IPS-15b (cell line): ENCODE measurements around the gene ANKRD13A.

Experiments used
- H3K27me3 ChIP-seq: one replicate; pipeline ENCODE4 v1.6.1; 2013; ENCODE audit warnings: low read length; ENCODE audit not compliant: control insufficient read depth, insufficient read depth
- H3K36me3 ChIP-seq: one replicate; pipeline ENCODE4 v1.6.1; 2013; ENCODE audit warnings: low read length; ENCODE audit not compliant: control insufficient read depth, insufficient read depth
- H3K4me1 ChIP-seq: one replicate; pipeline ENCODE4 v1.6.1; 2013; ENCODE audit warnings: mild to moderate bottlenecking, low read length; ENCODE audit not compliant: control insufficient read depth, insufficient read depth
- H3K4me3 ChIP-seq: one replicate; pipeline ENCODE4 v1.5.1; 2013; ENCODE audit warnings: low read depth, low read length
- H3K9ac ChIP-seq: one replicate; pipeline ENCODE4 v1.6.1; 2013; ENCODE audit warnings: low read depth, mild to moderate bottlenecking, low read length
- H3K9me3 ChIP-seq: one replicate; pipeline ENCODE4 v1.6.1; 2013; ENCODE audit warnings: mild to moderate bottlenecking, low read length; ENCODE audit not compliant: control insufficient read depth, insufficient read depth

ANKRD13A gene

GRCh38 chr12:109998904-109999648 lies at the start of gene ANKRD13A:
Gene ANKRD13A, plus strand, starts transcription at chr12:109999430. Its CDS starts 259 bp downstream, at chr12:109999689.
- H3K9ac ChIP-seq, result peak within 1 kb of the TSS; percentile 98
- H3K36me3 ChIP-seq, result no peaks in the 10 kb centered on the region
- no peaks in the 10 kb centered on the region for H3K9me3 ChIP-seq
- H3K4me1 ChIP-seq, result peaks cover 4% of the 10 kb centered on the region
- peak within 1 kb of the TSS; percentile 91 for H3K4me3 ChIP-seq
- H3K27me3 ChIP-seq, result peaks cover 11% of the 10 kb centered on the region

- peaks cover 13% of the 10 kb centered on the region for H3K36me3 ChIP-seq
- H3K27me3 ChIP-seq, result no peaks in the 10 kb centered on the region
- H3K4me3 ChIP-seq, result no peak overlapping the region
- H3K9ac ChIP-seq, result no peak overlapping the region
- H3K9me3 ChIP-seq, result no peaks in the 10 kb centered on the region
- peaks cover 9% of the 10 kb centered on the region for H3K4me1 ChIP-seq
Observed at GRCh38 chr12:109950625-109951024, 48.6 kb upstream of the ANKRD13A start.

- H3K9me3 ChIP-seq, result no peaks in the 10 kb centered on the region
- no peak overlapping the region for H3K9ac ChIP-seq
- H3K27me3 ChIP-seq, result no peaks in the 10 kb centered on the region
- peaks cover 8% of the 10 kb centered on the region for H3K4me1 ChIP-seq
- H3K36me3 ChIP-seq, result peaks cover 13% of the 10 kb centered on the region
- H3K4me3 ChIP-seq, result no peak overlapping the region
Observed at GRCh38 chr12:109951136-109951535, 48.1 kb upstream of the ANKRD13A start.

GRCh38 chr12:109951751-109952150 lies 47.5 kb upstream of the ANKRD13A start:
- no peak overlapping the region for H3K9ac ChIP-seq
- no peak overlapping the region for H3K4me3 ChIP-seq
- H3K27me3 ChIP-seq, result no peaks in the 10 kb centered on the region
- no peaks in the 10 kb centered on the region for H3K9me3 ChIP-seq
- H3K36me3 ChIP-seq, result peaks cover 13% of the 10 kb centered on the region
- H3K4me1 ChIP-seq, result peaks cover 2% of the 10 kb centered on the region

DNA sequence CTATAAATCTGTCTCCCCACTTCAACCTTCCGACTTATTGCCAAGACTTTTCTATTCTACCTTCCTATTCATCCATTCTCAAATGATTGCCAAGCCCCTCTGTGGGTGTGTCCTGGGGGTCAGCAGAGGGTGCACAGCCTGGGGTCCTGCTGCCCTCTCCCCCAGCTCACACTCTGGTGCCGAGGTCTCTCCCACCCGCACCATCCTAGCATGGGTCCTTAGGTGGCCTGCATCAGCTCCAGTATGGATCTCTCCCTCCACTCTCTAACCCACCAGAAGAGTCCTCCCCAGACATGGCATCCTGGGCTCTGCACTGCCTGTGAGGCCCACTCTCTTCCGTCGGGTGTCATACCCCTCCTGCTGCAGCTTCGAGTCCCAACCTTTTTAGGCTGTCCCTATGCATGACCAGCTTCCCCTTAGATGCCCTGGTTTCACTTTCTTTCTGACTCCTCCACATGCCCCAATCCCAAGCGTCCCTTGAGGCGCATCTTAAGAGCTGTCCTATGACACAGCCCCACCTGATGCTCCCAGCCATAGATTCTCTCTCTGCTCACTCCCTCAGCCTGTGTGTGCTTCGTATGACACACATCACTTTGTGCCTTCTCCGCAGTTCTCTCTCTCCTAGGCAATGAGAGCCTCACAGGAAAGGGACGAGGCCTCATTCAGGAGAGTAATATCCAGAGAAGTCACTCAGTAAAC lies 46.9 kb upstream of the ANKRD13A start:
- Histone ChIP-seq H3K27me3 (no peaks in the 10 kb centered on the region), H3K36me3 (peaks cover 17% of the 10 kb centered on the region)

DNA sequence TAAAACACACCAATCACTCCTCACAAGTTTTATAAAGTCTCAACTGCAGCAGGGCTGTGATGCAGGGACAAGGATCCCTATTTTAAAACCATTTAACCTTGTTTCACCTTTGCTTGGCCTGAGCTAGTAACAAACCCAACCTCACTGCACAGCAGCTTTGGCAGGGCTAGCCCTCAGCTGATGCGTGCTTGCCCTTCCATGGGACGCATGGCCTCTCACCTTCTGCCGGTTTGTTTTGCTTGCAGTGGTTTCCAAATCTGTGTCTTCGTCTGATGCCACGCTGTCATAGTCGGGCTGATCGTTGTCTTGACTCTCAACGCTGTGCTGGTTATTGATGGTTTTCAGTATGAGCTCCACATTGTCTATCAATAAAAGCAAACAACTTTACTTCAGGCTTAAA lies 46.4 kb upstream of the ANKRD13A start:
- Histone ChIP-seq H3K4me3 (no peak overlapping the region), H3K9me3 (no peaks in the 10 kb centered on the region), H3K27me3 (no peaks in the 10 kb centered on the region), H3K36me3 (peaks cover 17% of the 10 kb centered on the region), H3K4me1 (no peaks in the 10 kb centered on the region), H3K9ac (no peak overlapping the region)

More for the DNA sequence above, 46.9 kb upstream of the ANKRD13A start:
- H3K9ac ChIP-seq, result no peak overlapping the region
- H3K4me3 ChIP-seq, result no peak overlapping the region
- H3K9me3 ChIP-seq, result no peaks in the 10 kb centered on the region
- H3K4me1 ChIP-seq, result no peaks in the 10 kb centered on the region

DNA sequence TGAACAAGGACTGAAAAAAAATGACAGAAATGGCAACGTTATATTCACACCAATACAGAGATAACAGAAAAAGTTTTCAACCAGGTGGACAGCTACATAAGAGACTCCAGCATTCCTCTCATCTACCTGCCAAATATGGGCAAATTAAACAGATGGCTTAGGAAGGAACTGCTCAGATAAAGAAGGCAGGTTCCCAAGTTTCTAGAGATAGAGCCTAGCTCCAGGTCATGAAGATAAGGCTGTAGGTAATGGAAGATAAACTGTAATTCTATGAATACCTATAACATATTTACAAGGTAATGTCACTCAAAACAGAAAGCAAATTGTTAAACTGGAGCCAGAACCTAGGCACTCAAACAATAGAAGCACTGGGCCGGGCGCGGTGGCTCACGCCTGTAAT lies 45.6 kb upstream of the ANKRD13A start:
- no peaks in the 10 kb centered on the region for H3K27me3 ChIP-seq
- H3K4me1 ChIP-seq, result no peaks in the 10 kb centered on the region
- no peak overlapping the region for H3K4me3 ChIP-seq
- peaks cover 17% of the 10 kb centered on the region for H3K36me3 ChIP-seq
- H3K9ac ChIP-seq, result no peak overlapping the region
- H3K9me3 ChIP-seq, result no peaks in the 10 kb centered on the region

- no peaks in the 10 kb centered on the region for H3K4me1 ChIP-seq
- no peak overlapping the region for H3K9ac ChIP-seq
- no peaks in the 10 kb centered on the region for H3K9me3 ChIP-seq
- H3K36me3 ChIP-seq, result peaks cover 12% of the 10 kb centered on the region
- H3K27me3 ChIP-seq, result no peaks in the 10 kb centered on the region
- no peak overlapping the region for H3K4me3 ChIP-seq
Observed at GRCh38 chr12:109958374-109958773, 40.9 kb upstream of the ANKRD13A start.

GRCh38 chr12:109959411-109960093 lies 39.7 kb upstream of the ANKRD13A start:
- Histone ChIP-seq H3K4me1 (no peaks in the 10 kb centered on the region), H3K9ac (no peak overlapping the region), H3K9me3 (no peaks in the 10 kb centered on the region), H3K27me3 (no peaks in the 10 kb centered on the region), H3K4me3 (no peak overlapping the region), H3K36me3 (peaks cover 12% of the 10 kb centered on the region)

- no peaks in the 10 kb centered on the region for H3K9me3 ChIP-seq
- no peaks in the 10 kb centered on the region for H3K27me3 ChIP-seq
- H3K36me3 ChIP-seq, result peaks cover 12% of the 10 kb centered on the region
- H3K4me1 ChIP-seq, result no peaks in the 10 kb centered on the region
- H3K9ac ChIP-seq, result no peak overlapping the region
- no peak overlapping the region for H3K4me3 ChIP-seq
Observed at GRCh38 chr12:109961201-109961600, 38.0 kb upstream of the ANKRD13A start.

DNA sequence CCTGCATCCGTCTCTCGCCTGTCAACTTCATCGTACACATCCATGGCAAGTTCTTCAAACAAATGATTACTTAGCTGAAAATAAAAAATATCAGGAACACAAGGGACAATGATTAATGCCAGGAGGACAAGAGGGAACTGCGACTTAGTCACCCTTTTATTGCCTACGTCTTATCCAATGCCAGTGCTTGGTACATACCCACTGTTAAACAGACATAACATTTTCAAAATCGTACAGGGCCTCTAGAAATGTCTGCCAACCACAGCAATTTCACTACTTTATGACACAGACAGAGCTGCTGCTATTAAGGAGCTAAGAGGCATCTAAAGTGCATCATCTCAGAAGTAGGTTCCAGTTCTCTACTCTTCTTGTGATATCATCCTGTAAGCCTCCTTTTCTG lies 37.6 kb upstream of the ANKRD13A start:
- no peaks in the 10 kb centered on the region for H3K27me3 ChIP-seq
- H3K36me3 ChIP-seq, result peaks cover 12% of the 10 kb centered on the region
- H3K4me1 ChIP-seq, result no peaks in the 10 kb centered on the region
- no peak overlapping the region for H3K9ac ChIP-seq
- no peaks in the 10 kb centered on the region for H3K9me3 ChIP-seq
- no peak overlapping the region for H3K4me3 ChIP-seq
